HepG2 (cell line): ENCODE measurements around the gene PEX11G. TPM values are rescaled to one million over a fixed set of nuclear protein-coding genes. Genes with fewer than 3 reads are reported as not detected.
A peak's percentile ranks its signal among the peaks of the same experiment; 100 is the strongest.

Experiments
- ATAC-seq: fragments of 200-7000 bp; cut with Tn5 transposase; 3 replicates; pipeline ENCODE4 v1.9.1; 2020; ENCODE audit warnings: mild to moderate bottlenecking, moderate library complexity
- BruUV-seq: library from RNA; stranded (reverse); fragments of 400-500 nt; replicated peaks from 2 replicates; lab custom pipeline; 2021; lab: Mats Ljungman, UMichigan
- CTCF ChIA-PET: fragments of 300-600 bp; formaldehyde crosslinking; extraction: SDS; loops from one replicate; lab custom pipeline; 2021; ENCODE audit warnings: low total read pairs, inconsistent platforms, low intra/inter-chr PET ratio; lab: Yijun Ruan, JAX
- POLR2A ChIA-PET: fragments of 350-600 bp; sonication (Branson Sonifier 250); formaldehyde crosslinking; loops from one replicate; lab custom pipeline; 2020; ENCODE audit warnings: antibody characterized with exemption, inconsistent platforms; lab: Yijun Ruan, JAX
- DNase-seq: peaks from one replicate; pipeline ENCODE4 v3.0.0-alpha.2; 2015; ENCODE audit warnings: low spot score
- FAIRE-seq: peaks from 3 replicates; lab custom pipeline; 2011; peaks lifted over from hg19 to GRCh38; lab: Jason Lieb, UNC
- H2AFZ ChIP-seq: one replicate; pipeline ENCODE4 v1.6.1; 2011; ENCODE audit warnings: low read length, inconsistent platforms
- H3K27ac ChIP-seq: fragments of 300-600 bp; 3 replicates; pipeline ENCODE4 v1.8.0; 2011; ENCODE audit warnings: mixed run types, mild to moderate bottlenecking, mixed read lengths, low read length, inconsistent platforms; ENCODE audit not compliant: insufficient read depth; ENCODE audit errors: extremely low read length
- H3K27me3 ChIP-seq, 2 experiments: fragments of 200-600 bp in 1 of 2; 2 replicates in 1 of 2; 3 replicates in 1 of 2; pipeline versions ENCODE4 v1.6.0 to v1.8.0; 2011; ENCODE audit warnings: low read length in 2 of 2, mild to moderate bottlenecking in 2 of 2, moderate library complexity in 2 of 2, inconsistent platforms in 1 of 2; ENCODE audit not compliant: insufficient read depth in 2 of 2, control insufficient read depth in 1 of 2
- H3K36me3 ChIP-seq, 2 experiments: fragments of 200-600 bp in 1 of 2; replicated peaks in 1 of 2; 2 replicates in 1 of 2; 3 replicates in 1 of 2; pipeline versions ENCODE4 v1.5.1 to v1.8.0; 2011; ENCODE audit warnings: low read length in 2 of 2, inconsistent platforms in 1 of 2; ENCODE audit not compliant: insufficient read depth in 2 of 2, control insufficient read depth in 1 of 2
- H3K4me1 ChIP-seq: 2 replicates; pipeline ENCODE4 v1.5.1; 2012; ENCODE audit warnings: low read length, inconsistent platforms; ENCODE audit not compliant: insufficient read depth
- H3K4me2 ChIP-seq: 2 replicates; pipeline ENCODE4 v1.6.0; 2011; ENCODE audit warnings: low read depth, low read length, inconsistent platforms
- H3K4me3 ChIP-seq, 3 experiments: fragments of 200-600 bp in 1 of 3; sonication (generic), shearing (Covaris generic) in 1 of 3; replicated peaks in 1 of 3; 2 replicates each; pipeline ENCODE4 v1.5.1; 2011 to 2016; ENCODE audit warnings: low read length in 3 of 3, inconsistent platforms in 2 of 3, low read depth in 2 of 3, mild to moderate bottlenecking in 2 of 3, control low read depth in 1 of 3, mixed read lengths in 1 of 3; ENCODE audit not compliant: insufficient read depth in 1 of 3
- H3K79me2 ChIP-seq: one replicate; pipeline ENCODE4 v1.6.1; 2011; ENCODE audit warnings: low read length, inconsistent platforms; ENCODE audit not compliant: insufficient read depth
- H3K9ac ChIP-seq: 2 replicates; pipeline ENCODE4 v1.6.0; 2011; ENCODE audit warnings: mild to moderate bottlenecking, low read depth, low read length, inconsistent platforms; ENCODE audit not compliant: insufficient read depth
- H3K9me3 ChIP-seq: 2 replicates; pipeline ENCODE4 v1.5.1; 2012; ENCODE audit warnings: mild to moderate bottlenecking, low read length
- H4K20me1 ChIP-seq: 2 replicates; pipeline ENCODE4 v1.6.0; 2011; ENCODE audit warnings: inconsistent platforms, mild to moderate bottlenecking, low read length, moderate library complexity; ENCODE audit not compliant: insufficient read depth
- SUZ12 ChIP-seq: fragments of 150-350 bp; IDR thresholded peaks from 2 replicates; pipeline ENCODE4 v1.6.1; 2014; ENCODE audit warnings: low read depth, low read length
- ZMAT3 ChIP-seq: sonication (generic); formaldehyde crosslinking; conservative IDR thresholded peaks from 2 replicates; pipeline ENCODE4 v1.7.0; 2021; ENCODE audit warnings: missing genetic modification reagents
- ZNF121 ChIP-seq: sonication (generic); formaldehyde crosslinking; IDR thresholded peaks from 2 replicates; pipeline ENCODE4 v1.5.0; 2020; ENCODE audit warnings: mild to moderate bottlenecking, missing genetic modification reagents
- ZNF552 ChIP-seq: sonication (generic); formaldehyde crosslinking; IDR thresholded peaks from 2 replicates; pipeline ENCODE4 v1.9.0; 2022; ENCODE audit warnings: missing genetic modification reagents, mild to moderate bottlenecking, borderline replicate concordance
- ZNF75D ChIP-seq: sonication (generic); formaldehyde crosslinking; IDR thresholded peaks from 2 replicates; pipeline ENCODE4 v1.8.1; 2023; ENCODE audit warnings: missing genetic modification reagents, mild to moderate bottlenecking, borderline replicate concordance
- ZNF782 ChIP-seq: sonication (generic); formaldehyde crosslinking; IDR thresholded peaks from 2 replicates; pipeline ENCODE4 v1.4.0; 2020; ENCODE audit warnings: missing genetic modification reagents, mild to moderate bottlenecking, borderline replicate concordance
- ZSCAN30 ChIP-seq: sonication (generic); formaldehyde crosslinking; IDR thresholded peaks from 2 replicates; pipeline ENCODE4 v1.5.0; 2020; ENCODE audit warnings: mild to moderate bottlenecking, missing genetic modification reagents
- WGBS: methylation state at CpG from one replicate; pipeline ENCODE4 v1.1.6; 2017; ENCODE audit warnings: low lambda C conversion rate; 5-methylcytosine and 5-hydroxymethylcytosine counted together
- in situ Hi-C: cut with HindIII; loops from 2 replicates; pipeline ENCODE4 v1.10.0; 2017; ENCODE audit warnings: low pct_unique_long_range_greater_than_20kb; ENCODE audit not compliant: extremely low pct_ligation_motif_present
- intact Hi-C: fragments of 100-400 bp; cut with micrococcal nuclease; formaldehyde crosslinking; loops from one replicate; pipeline ENCODE4 v1.10.0; 2022; ENCODE audit not compliant: unreplicated experiment
- polyA plus RNA-seq, 8 experiments: library from polyadenylated mRNA; depleted of rRNA in 3 of 8; stranded (reverse) in 7 of 8; unstranded in 1 of 8; fragments of >200 nt; fragmentation: Illumina TruSeq in 4 of 8; extraction: Trizol in 4 of 8; gene quantifications; 2 replicates each; pipeline versions ENCODE4 v1.2.1 to v1.2.3, GENCODE V29; 2011 to 2016; ENCODE audit warnings: low read depth in 4 of 8, missing spikeins in 1 of 8, mixed read lengths in 1 of 8; ENCODE audit not compliant: insufficient read depth in 1 of 8
- total RNA-seq, 5 experiments: library from RNA; depleted of rRNA; stranded (reverse); fragments of >200 nt; fragmentation: Illumina TruSeq; extraction: Trizol; gene quantifications; 2 replicates each; pipeline ENCODE4 v1.2.3, GENCODE V29; 2016; ENCODE audit warnings: low read depth in 1 of 5

Gene PEX11G
- total and polyA plus RNA-seq, 2 of the 13 experiments (the other 11 are each of a cell fraction or from before 2014, with no cell fraction given): not detected

GRCh38 chr19:7521551-7522071 is 32.8 kb upstream of the PEX11G start:
- no peak for FAIRE-seq
- peaks cover 0 to 2% of the 10 kb centered on the region in 2 experiments; a peak in 2 of 5 replicates for H3K36me3 ChIP-seq
- DNase-seq: no peak
- no peaks in the 10 kb centered on the region for H3K27me3 ChIP-seq
- CTCF ChIA-PET: no interaction called here
- TF ChIP-seq ZNF782 (0 out of 2 replicates have a peak, but pooled peaks have one; percentile 7), ZMAT3 (CRISPR knock-in tag) (0 out of 2 replicates have a peak, but pooled peaks have one; percentile 15), ZNF121 (CRISPR knock-in tag) (0 out of 2 replicates have a peak, but pooled peaks have one; percentile 4), ZSCAN30 (CRISPR knock-in tag) (peak; percentile 55; the same call in 1 of the 2 replicates), SUZ12 (no peak), ZNF552 (no peak), ZNF75D (CRISPR knock-in tag) (0 out of 2 replicates have a peak, but pooled peaks have one; percentile 32)
- H4K20me1 ChIP-seq: no peaks in the 10 kb centered on the region
- 65% methylated on average over 10 of the region's 10 CpGs for WGBS
- H3K4me3 ChIP-seq: peak overlapping the region; percentile 39 to 81 (median 49); a peak in 5 of 6 replicates
- BruUV-seq: no TSS peak
- H3K9me3 ChIP-seq: no peaks in the 10 kb centered on the region
- in situ Hi-C loops (no loop called here), intact Hi-C loops (no loop called here)
- peak overlapping the region; percentile 100 for H3K4me2 ChIP-seq
- peaks cover 23% of the 10 kb centered on the region for H3K4me1 ChIP-seq
- no peaks in the 10 kb centered on the region for H3K79me2 ChIP-seq
- ATAC-seq: no peak
- H2AFZ ChIP-seq: no peak overlapping the region
- POLR2A ChIA-PET: interaction anchor here (0.7 to 2.0 kb wide), 3 partner anchors 13 to 125 kb away, joined by 3 to 13 read pairs (median 3); partner anchors contain the start of gene PNPLA6
- peak overlapping the region; percentile 67 for H3K9ac ChIP-seq
- no peak overlapping the region for H3K27ac ChIP-seq
